Smooth muscle cell (in vitro differentiated cells): ENCODE data around the gene KLRK1. TPM values are rescaled to one million over a fixed set of nuclear protein-coding genes. Genes with fewer than 3 reads are reported as not detected.
"Not testable (repeated sequence)": the region's sequence is repeated elsewhere in the genome, so short reads cannot be mapped to it uniquely, and the experiment has no call there.

Experiments
- DNase-seq: peaks from one replicate; lab custom pipeline; 2025; ENCODE audit not compliant: unreplicated experiment; lab: John Stamatoyannopoulos, UW
- H2AFZ ChIP-seq: fragments of 200-600 bp; sonication (generic); 2 replicates; pipeline ENCODE4 v1.6.0; 2016; ENCODE audit warnings: antibody characterized with exemption, low read depth, mild to moderate bottlenecking
- H3F3A ChIP-seq: fragments of 200-600 bp; sonication (generic); 2 replicates; pipeline ENCODE4 v1.6.0; 2017; ENCODE audit warnings: antibody characterized with exemption, low read depth
- H3K27ac ChIP-seq: fragments of 200-600 bp; sonication (generic); 2 replicates; pipeline ENCODE4 v1.5.1; 2016; ENCODE audit warnings: low read depth, mild to moderate bottlenecking
- H3K27me3 ChIP-seq: fragments of 200-600 bp; sonication (generic); 2 replicates; pipeline ENCODE4 v1.6.1; 2016; ENCODE audit warnings: low read depth, mild to moderate bottlenecking
- H3K36me3 ChIP-seq: fragments of 200-600 bp; sonication (generic); 2 replicates; pipeline ENCODE4 v1.5.1; 2016; ENCODE audit warnings: low read depth
- H3K4me1 ChIP-seq: fragments of 200-600 bp; sonication (generic); 2 replicates; pipeline ENCODE4 v1.5.1; 2016; ENCODE audit warnings: low read depth
- H3K4me2 ChIP-seq: fragments of 200-600 bp; sonication (generic); 2 replicates; pipeline ENCODE4 v1.6.0; 2016; ENCODE audit warnings: mild to moderate bottlenecking
- H3K4me3 ChIP-seq: fragments of 200-600 bp; sonication (generic); 2 replicates; pipeline ENCODE4 v1.5.1; 2016; ENCODE audit warnings: mild to moderate bottlenecking
- H3K79me2 ChIP-seq: fragments of 200-600 bp; sonication (generic); 2 replicates; pipeline ENCODE4 v1.6.0; 2016; ENCODE audit warnings: low read depth, mild to moderate bottlenecking
- H3K9ac ChIP-seq: fragments of 200-600 bp; sonication (generic); 2 replicates; pipeline ENCODE4 v1.6.0; 2016; ENCODE audit warnings: low read depth
- H3K9me3 ChIP-seq: fragments of 200-600 bp; sonication (generic); replicated peaks from 2 replicates; pipeline ENCODE4 v1.5.1; 2016; ENCODE audit warnings: low read depth
- H4K20me1 ChIP-seq: fragments of 200-600 bp; sonication (generic); 2 replicates; pipeline ENCODE4 v1.6.0; 2016; ENCODE audit warnings: low read depth
- CTCF ChIP-seq: fragments of 200-600 bp; sonication (generic); IDR thresholded peaks from 2 replicates; pipeline ENCODE4 v1.5.1; 2017; ENCODE audit warnings: borderline replicate concordance, mild to moderate bottlenecking, antibody characterized with exemption; ENCODE audit not compliant: insufficient read depth, poor library complexity, severe bottlenecking
- WGBS: methylation state at CpG from one replicate; pipeline ENCODE4 v1.1.7; 2016; ENCODE audit warnings: low lambda C conversion rate; 5-methylcytosine and 5-hydroxymethylcytosine counted together
- polyA plus RNA-seq: library from polyadenylated mRNA; unstranded; fragments of >200 nt; fragmentation: Nextera tagmentation; extraction: Ambion mirVana; gene quantifications from 2 replicates; pipeline ENCODE4 v1.2.1, GENCODE V29; 2016
- total RNA-seq: library from RNA; depleted of rRNA; stranded (reverse); fragments of >200 nt; gene quantifications from 2 replicates; pipeline ENCODE4 v1.2.3, GENCODE V29; 2014

The KLRK1 gene
- total and polyA plus RNA-seq, 2 experiments from 2014 or later = not detected

- H2AFZ ChIP-seq = no peak overlapping the region
- no peak overlapping the region for H3K27ac ChIP-seq
- 72% methylated on average over 5 of the region's 5 CpGs for WGBS
- peaks cover 11% of the 10 kb centered on the region for H3F3A ChIP-seq
- H3K9ac ChIP-seq = no peak overlapping the region
- peaks cover 21% of the 10 kb centered on the region for H3K4me1 ChIP-seq
- no peak overlapping the region for H3K4me2 ChIP-seq
- no peak overlapping the region for H3K4me3 ChIP-seq
- TF ChIP-seq CTCF = no peak
- H4K20me1 ChIP-seq = no peaks in the 10 kb centered on the region
- no peaks in the 10 kb centered on the region for H3K36me3 ChIP-seq
- no peaks in the 10 kb centered on the region for H3K79me2 ChIP-seq
- no peaks in the 10 kb centered on the region for H3K9me3 ChIP-seq
- H3K27me3 ChIP-seq = no peaks in the 10 kb centered on the region
- no peak for DNase-seq
Measured at GRCh38 chr12:10358131-10358530, 31.7 kb downstream of the KLRK1 start.

GRCh38 chr12:10354502-10354901, 35.3 kb downstream of the KLRK1 start:
- peak; percentile 18 for DNase-seq
- H3K9me3 ChIP-seq = no peaks in the 10 kb centered on the region
- no peak for TF ChIP-seq CTCF
- H3K36me3 ChIP-seq = no peaks in the 10 kb centered on the region
- no peaks in the 10 kb centered on the region for H3F3A ChIP-seq
- 14% methylated on average over 2 of the region's 2 CpGs for WGBS
- no peak overlapping the region for H3K4me2 ChIP-seq
- no peaks in the 10 kb centered on the region for H3K79me2 ChIP-seq
- H4K20me1 ChIP-seq = no peaks in the 10 kb centered on the region
- H2AFZ ChIP-seq = peak overlapping the region; percentile 81
- no peak overlapping the region for H3K9ac ChIP-seq
- H3K4me3 ChIP-seq = no peak overlapping the region
- H3K27me3 ChIP-seq = no peaks in the 10 kb centered on the region
- peak overlapping the region; percentile 7 for H3K27ac ChIP-seq
- no peaks in the 10 kb centered on the region for H3K4me1 ChIP-seq

- no peak for DNase-seq
- Histone ChIP-seq H3K36me3 (no peaks in the 10 kb centered on the region), H3K4me3 (no peak overlapping the region), H3K79me2 (no peaks in the 10 kb centered on the region), H3K4me1 (no peaks in the 10 kb centered on the region), H3K27me3 (no peaks in the 10 kb centered on the region), H3K9ac (no peak overlapping the region), H3F3A (no peaks in the 10 kb centered on the region), H3K27ac (peak overlapping the region; percentile 7), H3K9me3 (no peaks in the 10 kb centered on the region), H2AFZ (peak overlapping the region; percentile 81), H3K4me2 (no peak overlapping the region), H4K20me1 (no peaks in the 10 kb centered on the region)
- no peak for TF ChIP-seq CTCF
- WGBS = 91% methylated on average over 4 of the region's 4 CpGs
Measured at GRCh38 chr12:10354071-10354470, 35.8 kb downstream of the KLRK1 start.

GRCh38 chr12:10351457-10351856, 38.4 kb downstream of the KLRK1 start:
- not testable (repeated sequence) for H4K20me1 ChIP-seq, H3K9ac ChIP-seq, H3K9me3 ChIP-seq, H3K4me1 ChIP-seq, H3K4me3 ChIP-seq, H3K79me2 ChIP-seq, H3K27me3 ChIP-seq, H3K27ac ChIP-seq, H3K36me3 ChIP-seq, H3F3A ChIP-seq, DNase-seq, H2AFZ ChIP-seq, H3K4me2 ChIP-seq
- WGBS = 64% methylated on average over 3 of the region's 3 CpGs
